ENCODE results near the gene SPOCK1.

DNA sequence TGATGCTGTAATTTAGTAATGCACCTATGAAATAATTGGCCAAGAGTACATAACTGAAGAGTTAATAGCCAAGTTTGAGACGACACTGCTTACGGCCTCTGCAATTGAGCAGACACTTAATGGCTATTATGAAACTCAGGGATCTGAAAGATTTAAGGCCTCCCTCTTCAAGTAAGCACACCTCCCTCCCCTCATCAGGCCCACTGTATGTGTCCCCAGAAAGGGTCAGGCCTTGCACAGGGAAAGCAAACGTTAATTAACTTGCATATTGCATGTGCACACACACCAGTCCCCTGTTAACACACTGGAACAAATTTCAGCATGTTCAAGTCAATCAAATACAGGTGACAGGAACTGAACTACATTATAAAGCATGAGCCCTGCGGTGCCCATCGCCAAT, 163.6 kb downstream of the SPOCK1 start:
- TF ChIP-seq EZH2 (IDR thresholded peaks at IDR 0.05; ENCODE audit: borderline replicate concordance, low read depth, low read length) (no peak), KDM1A (IDR thresholded peaks at IDR 0.05) (no peak), SIN3B (IDR thresholded peaks at IDR 0.05; ENCODE audit: low read depth) (no peak), FOXJ3 (CRISPR knock-in tag; IDR thresholded peaks at IDR 0.05) (no peak), EGR1 (conservative IDR thresholded peaks at IDR 0.05) (no peak), BRCA1 (IDR thresholded peaks at IDR 0.05) (no peak), BRCA1 (CRISPR knock-in tag; IDR thresholded peaks at IDR 0.05) (no peak), CHCHD3 (CRISPR knock-in tag; IDR thresholded peaks at IDR 0.05) (no peak), ZNF217 (CRISPR knock-in tag; IDR thresholded peaks at IDR 0.05) (no peak), ZKSCAN8 (CRISPR knock-in tag; IDR thresholded peaks at IDR 0.05) (no peak)
- TF ChIP-seq, protein P1, sequence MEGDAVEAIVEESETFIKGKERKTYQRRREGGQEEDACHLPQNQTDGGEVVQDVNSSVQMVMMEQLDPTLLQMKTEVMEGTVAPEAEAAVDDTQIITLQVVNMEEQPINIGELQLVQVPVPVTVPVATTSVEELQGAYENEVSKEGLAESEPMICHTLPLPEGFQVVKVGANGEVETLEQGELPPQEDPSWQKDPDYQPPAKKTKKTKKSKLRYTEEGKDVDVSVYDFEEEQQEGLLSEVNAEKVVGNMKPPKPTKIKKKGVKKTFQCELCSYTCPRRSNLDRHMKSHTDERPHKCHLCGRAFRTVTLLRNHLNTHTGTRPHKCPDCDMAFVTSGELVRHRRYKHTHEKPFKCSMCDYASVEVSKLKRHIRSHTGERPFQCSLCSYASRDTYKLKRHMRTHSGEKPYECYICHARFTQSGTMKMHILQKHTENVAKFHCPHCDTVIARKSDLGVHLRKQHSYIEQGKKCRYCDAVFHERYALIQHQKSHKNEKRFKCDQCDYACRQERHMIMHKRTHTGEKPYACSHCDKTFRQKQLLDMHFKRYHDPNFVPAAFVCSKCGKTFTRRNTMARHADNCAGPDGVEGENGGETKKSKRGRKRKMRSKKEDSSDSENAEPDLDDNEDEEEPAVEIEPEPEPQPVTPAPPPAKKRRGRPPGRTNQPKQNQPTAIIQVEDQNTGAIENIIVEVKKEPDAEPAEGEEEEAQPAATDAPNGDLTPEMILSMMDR (IDR thresholded peaks at IDR 0.05 in 2 of 3, conservative IDR thresholded peaks at IDR 0.05 in 1 of 3; ENCODE audit: insufficient read depth in 2 of 3, low read depth in 1 of 3, low read length in 3 of 3), result no peak
- TF ChIP-seq, protein P2, sequence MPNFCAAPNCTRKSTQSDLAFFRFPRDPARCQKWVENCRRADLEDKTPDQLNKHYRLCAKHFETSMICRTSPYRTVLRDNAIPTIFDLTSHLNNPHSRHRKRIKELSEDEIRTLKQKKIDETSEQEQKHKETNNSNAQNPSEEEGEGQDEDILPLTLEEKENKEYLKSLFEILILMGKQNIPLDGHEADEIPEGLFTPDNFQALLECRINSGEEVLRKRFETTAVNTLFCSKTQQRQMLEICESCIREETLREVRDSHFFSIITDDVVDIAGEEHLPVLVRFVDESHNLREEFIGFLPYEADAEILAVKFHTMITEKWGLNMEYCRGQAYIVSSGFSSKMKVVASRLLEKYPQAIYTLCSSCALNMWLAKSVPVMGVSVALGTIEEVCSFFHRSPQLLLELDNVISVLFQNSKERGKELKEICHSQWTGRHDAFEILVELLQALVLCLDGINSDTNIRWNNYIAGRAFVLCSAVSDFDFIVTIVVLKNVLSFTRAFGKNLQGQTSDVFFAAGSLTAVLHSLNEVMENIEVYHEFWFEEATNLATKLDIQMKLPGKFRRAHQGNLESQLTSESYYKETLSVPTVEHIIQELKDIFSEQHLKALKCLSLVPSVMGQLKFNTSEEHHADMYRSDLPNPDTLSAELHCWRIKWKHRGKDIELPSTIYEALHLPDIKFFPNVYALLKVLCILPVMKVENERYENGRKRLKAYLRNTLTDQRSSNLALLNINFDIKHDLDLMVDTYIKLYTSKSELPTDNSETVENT (CRISPR knock-in tag; IDR thresholded peaks at IDR 0.05), result no peak
- TF ChIP-seq, protein P3, sequence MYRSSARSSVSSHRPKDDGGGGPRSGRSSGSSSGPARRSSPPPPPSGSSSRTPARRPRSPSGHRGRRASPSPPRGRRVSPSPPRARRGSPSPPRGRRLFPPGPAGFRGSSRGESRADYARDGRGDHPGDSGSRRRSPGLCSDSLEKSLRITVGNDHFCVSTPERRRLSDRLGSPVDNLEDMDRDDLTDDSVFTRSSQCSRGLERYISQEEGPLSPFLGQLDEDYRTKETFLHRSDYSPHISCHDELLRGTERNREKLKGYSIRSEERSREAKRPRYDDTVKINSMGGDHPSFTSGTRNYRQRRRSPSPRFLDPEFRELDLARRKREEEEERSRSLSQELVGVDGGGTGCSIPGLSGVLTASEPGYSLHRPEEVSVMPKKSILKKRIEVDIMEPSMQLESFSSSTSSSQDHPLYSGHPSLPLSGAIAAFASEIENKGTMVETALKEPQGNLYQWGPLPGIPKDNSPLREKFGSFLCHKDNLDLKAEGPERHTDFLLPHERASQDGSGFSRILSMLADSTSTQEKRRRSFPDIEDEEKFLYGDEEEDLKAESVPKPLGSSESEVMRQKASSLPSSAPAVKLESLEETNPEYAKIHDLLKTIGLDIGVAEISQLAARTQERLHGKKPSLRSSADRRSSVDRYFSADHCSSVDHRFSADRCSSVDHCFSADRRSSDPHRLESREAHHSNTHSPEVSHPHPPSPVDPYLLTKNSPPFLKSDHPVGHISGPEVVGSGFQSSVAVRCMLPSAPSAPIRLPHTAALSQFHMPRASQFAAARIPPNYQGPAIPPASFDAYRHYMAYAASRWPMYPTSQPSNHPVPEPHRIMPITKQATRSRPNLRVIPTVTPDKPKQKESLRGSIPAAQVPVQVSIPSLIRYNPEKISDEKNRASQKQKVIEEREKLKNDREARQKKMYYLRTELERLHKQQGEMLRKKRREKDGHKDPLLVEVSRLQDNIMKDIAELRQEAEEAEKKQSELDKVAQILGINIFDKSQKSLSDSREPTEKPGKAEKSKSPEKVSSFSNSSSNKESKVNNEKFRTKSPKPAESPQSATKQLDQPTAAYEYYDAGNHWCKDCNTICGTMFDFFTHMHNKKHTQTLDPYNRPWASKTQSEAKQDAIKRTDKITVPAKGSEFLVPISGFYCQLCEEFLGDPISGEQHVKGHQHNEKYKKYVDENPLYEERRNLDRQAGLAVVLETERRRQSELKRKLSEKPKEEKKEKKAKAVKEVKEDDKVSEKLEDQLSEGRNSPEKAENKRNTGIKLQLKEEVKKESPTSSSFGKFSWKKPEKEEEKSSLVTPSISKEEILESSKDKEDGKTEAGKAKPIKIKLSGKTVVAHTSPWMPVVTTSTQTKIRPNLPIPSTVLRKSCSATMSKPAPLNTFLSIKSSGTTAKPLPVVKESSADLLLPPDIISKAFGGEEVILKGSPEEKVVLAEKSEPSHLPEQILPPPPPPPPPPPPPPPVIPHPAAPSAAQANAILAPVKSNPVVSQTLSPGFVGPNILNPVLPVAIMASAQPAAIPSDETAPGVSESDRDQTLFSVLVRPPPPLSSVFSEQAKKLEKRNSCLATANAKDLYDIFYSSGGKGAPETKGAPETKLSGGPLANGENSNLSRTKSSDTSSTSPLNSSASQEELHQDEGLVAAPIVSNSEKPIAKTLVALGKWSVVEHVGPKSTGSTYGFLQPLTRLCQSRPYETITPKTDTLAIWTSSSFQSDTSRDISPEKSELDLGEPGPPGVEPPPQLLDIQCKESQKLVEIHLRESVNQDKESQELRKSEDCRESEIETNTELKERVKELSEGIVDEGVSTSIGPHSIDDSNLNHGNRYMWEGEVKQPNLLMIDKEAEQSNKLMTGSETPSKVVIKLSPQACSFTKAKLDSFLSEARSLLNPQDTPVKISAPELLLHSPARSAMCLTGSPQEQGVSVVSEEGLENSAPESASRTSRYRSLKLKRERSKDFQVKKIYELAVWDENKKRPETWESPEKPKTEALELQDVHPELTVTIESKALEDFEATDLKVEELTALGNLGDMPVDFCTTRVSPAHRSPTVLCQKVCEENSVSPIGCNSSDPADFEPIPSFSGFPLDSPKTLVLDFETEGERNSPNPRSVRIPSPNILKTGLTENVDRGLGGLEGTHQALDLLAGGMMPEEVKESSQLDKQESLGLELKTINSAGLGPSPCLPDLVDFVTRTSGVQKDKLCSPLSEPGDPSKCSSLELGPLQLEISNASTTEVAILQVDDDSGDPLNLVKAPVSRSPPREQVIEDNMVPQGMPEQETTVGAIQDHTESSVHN (IDR thresholded peaks at IDR 0.05; ENCODE audit: borderline replicate concordance in 1 of 2, low read depth in 1 of 2), result no peak
